A673 (cell line): ENCODE data around the gene CXXC1.

Source experiments
- EZH2 ChIP-seq: fragments of 200-600 bp; sonication (generic); IDR thresholded peaks from 2 replicates; pipeline ENCODE4 v1.6.1; 2017; ENCODE audit warnings: borderline replicate concordance, low read depth, mild to moderate bottlenecking, mixed read lengths, antibody characterized with exemption, low read length; ENCODE audit not compliant: poor library complexity, severe bottlenecking
- TF ChIP-seq, protein P1 (sequence below): fragments of 300-800, 200-600 bp; sonication (generic); conservative IDR thresholded peaks from 2 replicates; pipeline ENCODE4 v1.5.1; 2017; ENCODE audit warnings: low read depth, mild to moderate bottlenecking, antibody characterized with exemption, low read length, moderate library complexity, mixed read lengths

DNA sequence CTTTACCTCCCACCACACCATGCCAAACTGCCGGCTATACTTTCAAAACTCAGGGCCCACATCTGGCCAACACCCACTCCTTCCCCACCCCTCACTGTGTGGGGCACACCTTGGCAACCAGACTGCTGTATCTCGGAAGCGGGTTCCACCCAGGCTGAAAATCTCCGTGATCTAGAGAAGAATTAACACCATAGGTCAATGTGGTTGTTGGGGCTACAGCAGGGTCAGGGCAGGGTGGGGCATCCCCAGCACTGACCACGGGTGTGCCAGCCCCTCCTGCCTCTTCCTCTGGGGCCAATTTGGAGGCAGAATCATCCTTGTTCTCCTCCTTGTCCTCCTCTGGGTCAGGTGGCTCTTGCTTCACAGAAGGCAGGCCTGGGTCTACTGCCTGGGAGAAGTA is 14.9 kb downstream of the CXXC1 start:
- TF ChIP-seq, protein P1, sequence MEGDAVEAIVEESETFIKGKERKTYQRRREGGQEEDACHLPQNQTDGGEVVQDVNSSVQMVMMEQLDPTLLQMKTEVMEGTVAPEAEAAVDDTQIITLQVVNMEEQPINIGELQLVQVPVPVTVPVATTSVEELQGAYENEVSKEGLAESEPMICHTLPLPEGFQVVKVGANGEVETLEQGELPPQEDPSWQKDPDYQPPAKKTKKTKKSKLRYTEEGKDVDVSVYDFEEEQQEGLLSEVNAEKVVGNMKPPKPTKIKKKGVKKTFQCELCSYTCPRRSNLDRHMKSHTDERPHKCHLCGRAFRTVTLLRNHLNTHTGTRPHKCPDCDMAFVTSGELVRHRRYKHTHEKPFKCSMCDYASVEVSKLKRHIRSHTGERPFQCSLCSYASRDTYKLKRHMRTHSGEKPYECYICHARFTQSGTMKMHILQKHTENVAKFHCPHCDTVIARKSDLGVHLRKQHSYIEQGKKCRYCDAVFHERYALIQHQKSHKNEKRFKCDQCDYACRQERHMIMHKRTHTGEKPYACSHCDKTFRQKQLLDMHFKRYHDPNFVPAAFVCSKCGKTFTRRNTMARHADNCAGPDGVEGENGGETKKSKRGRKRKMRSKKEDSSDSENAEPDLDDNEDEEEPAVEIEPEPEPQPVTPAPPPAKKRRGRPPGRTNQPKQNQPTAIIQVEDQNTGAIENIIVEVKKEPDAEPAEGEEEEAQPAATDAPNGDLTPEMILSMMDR, result no peak
- no peak for TF ChIP-seq EZH2
